Kidney (tissue), 14 donors: ENCODE results near the gene HDLBP. TPM values are rescaled to one million over a fixed set of nuclear protein-coding genes. Genes with fewer than 3 reads are reported as not detected.

Source experiments
- DNase-seq, 5 donors: peaks; one replicate each; pipeline ENCODE4 v3.0.0-alpha.2; 2013 to 2020
- FAIRE-seq: peaks from 2 replicates; lab custom pipeline; 2012; peaks lifted over from hg19 to GRCh38; lab: Jason Lieb, UNC
- H3K27ac ChIP-seq, 2 donors: one replicate each; pipeline ENCODE4 v1.7.0; 2013; ENCODE audit warnings: low read depth in 2 of 2, low read length in 2 of 2, inconsistent platforms in 1 of 2
- H3K27me3 ChIP-seq: one replicate; pipeline ENCODE4 v1.7.1; 2013; ENCODE audit warnings: low read length, inconsistent platforms; ENCODE audit not compliant: control insufficient read depth, insufficient read depth
- H3K36me3 ChIP-seq, 3 donors: one replicate each; pipeline versions ENCODE4 v1.7.0 to v1.7.1; 2013; ENCODE audit warnings: low read length in 3 of 3, control low read depth in 1 of 3, inconsistent platforms in 1 of 3; ENCODE audit not compliant: insufficient read depth in 3 of 3, control insufficient read depth in 2 of 3
- H3K4me1 ChIP-seq, 3 donors: one replicate each; pipeline versions ENCODE4 v1.7.0 to v1.7.1; 2013; ENCODE audit warnings: low read length in 3 of 3, inconsistent platforms in 1 of 3, low read depth in 1 of 3; ENCODE audit not compliant: control insufficient read depth in 2 of 3, insufficient read depth in 2 of 3
- H3K4me3 ChIP-seq, 3 donors: one replicate each; pipeline versions ENCODE4 v1.7.0 to v1.8.1; 2013; ENCODE audit warnings: low read length in 3 of 3, control low read depth in 1 of 3, inconsistent platforms in 1 of 3
- H3K9ac ChIP-seq, 3 donors: one replicate each; pipeline versions ENCODE4 v1.7.0 to v1.7.1; 2013; ENCODE audit warnings: low read length in 3 of 3, control low read depth in 1 of 3, inconsistent platforms in 1 of 3
- H3K9me3 ChIP-seq, 3 donors: one replicate each; pipeline versions ENCODE4 v1.7.0 to v1.7.1; 2013; ENCODE audit warnings: low read length in 3 of 3, control low read depth in 1 of 3, inconsistent platforms in 1 of 3; ENCODE audit not compliant: control insufficient read depth in 2 of 3, insufficient read depth in 1 of 3
- CTCF ChIP-seq: IDR thresholded peaks from 3 replicates; pipeline ENCODE4 v1.5.1; 2012; ENCODE audit warnings: mild to moderate bottlenecking, moderate library complexity, borderline replicate concordance; ENCODE audit not compliant: insufficient read depth; ENCODE audit errors: extremely low read depth
- intact Hi-C: fragments of 100-400 bp; cut with DNase I; formaldehyde crosslinking; loops from one replicate; pipeline ENCODE4 v1.11.1; 2022
- polyA plus RNA-seq: library from polyadenylated mRNA; stranded (reverse); fragments of 350-450 nt; fragmentation: Illumina TruSeq; extraction: RNeasy Lipid Tissue Mini Kit (QIAGEN cat#74804); gene quantifications from one replicate; pipeline ENCODE4 v1.2.3, GENCODE V29; 2014; ENCODE audit warnings: low read depth, low replicate concordance; ENCODE audit not compliant: insufficient read depth
- total RNA-seq: library from RNA; stranded (reverse); fragmentation: NEBNext Ultra II Directional; extraction: Animal tissue kit (Norgen Biotek cat#: 25700); gene quantifications from one replicate; pipeline ENCODE4 v1.2.1, GENCODE V29; 2021
- donor health status: control.
- donor health status: control.
- donor health status: control.
- donor health status: control.
- donor health status: control.
- donor health status: DM: yes; HTN: yes; CAD: no.
- donor health status: Normal renal cell carcinoma (clear cell type).

Gene HDLBP
- total and polyA plus RNA-seq, 2 donors from 2014 or later, result 256 to 356 TPM

DNA sequence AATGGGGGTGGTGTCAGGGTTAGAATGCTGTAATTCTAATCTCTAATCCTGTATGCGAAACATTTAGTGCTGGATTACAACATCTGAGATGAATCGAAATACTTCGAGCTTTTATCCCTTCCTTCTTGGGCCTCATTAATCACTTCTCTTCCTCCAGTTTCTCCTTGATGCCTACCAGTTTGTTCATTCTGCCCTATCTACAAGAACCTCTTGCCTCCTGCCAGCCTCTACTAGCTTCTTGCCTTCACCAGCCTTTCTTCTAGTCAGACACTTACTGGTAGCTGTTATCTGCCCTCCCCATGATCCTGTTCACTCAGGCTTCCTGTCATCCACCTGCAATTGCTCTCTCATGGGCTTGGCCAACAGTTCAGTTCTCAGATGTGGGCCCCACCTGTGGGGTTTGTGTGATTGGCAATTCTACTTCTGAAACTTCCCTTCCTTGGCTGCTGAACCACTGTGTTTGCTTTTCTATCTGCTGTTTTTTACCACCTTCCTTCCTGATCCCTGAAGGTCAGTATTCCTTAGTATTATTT is 25.2 kb upstream of the HDLBP start:
- Histone ChIP-seq H3K4me3 (no peak overlapping the region), H3K9me3 (no peaks in the 10 kb centered on the region), H3K36me3 (peaks cover 9 to 71% (median 34%) of the 10 kb centered on the region in 3 donors), H3K4me1 (no peaks in the 10 kb centered on the region), H3K27ac (no peak overlapping the region), H3K9ac (no peak overlapping the region), H3K27me3 (no peaks in the 10 kb centered on the region)
- TF ChIP-seq CTCF, result no peak
- DNase-seq (no peak), FAIRE-seq (no peak)
- intact Hi-C loops, result no loop called here

- no peak for TF ChIP-seq CTCF
- DNase-seq (no peak), FAIRE-seq (no peak)
- no peak overlapping the region for H3K27ac ChIP-seq
- H3K9me3 ChIP-seq, result no peaks in the 10 kb centered on the region
- peaks cover 8 to 65% (median 32%) of the 10 kb centered on the region in 3 donors for H3K36me3 ChIP-seq
- no peak overlapping the region for H3K9ac ChIP-seq
- H3K4me1 ChIP-seq, result no peaks in the 10 kb centered on the region
- no peak overlapping the region for H3K4me3 ChIP-seq
- no peaks in the 10 kb centered on the region for H3K27me3 ChIP-seq
- intact Hi-C loops, result no loop called here
Measured at GRCh38 chr2:241339839-241340630, 24.6 kb upstream of the HDLBP start.

DNA sequence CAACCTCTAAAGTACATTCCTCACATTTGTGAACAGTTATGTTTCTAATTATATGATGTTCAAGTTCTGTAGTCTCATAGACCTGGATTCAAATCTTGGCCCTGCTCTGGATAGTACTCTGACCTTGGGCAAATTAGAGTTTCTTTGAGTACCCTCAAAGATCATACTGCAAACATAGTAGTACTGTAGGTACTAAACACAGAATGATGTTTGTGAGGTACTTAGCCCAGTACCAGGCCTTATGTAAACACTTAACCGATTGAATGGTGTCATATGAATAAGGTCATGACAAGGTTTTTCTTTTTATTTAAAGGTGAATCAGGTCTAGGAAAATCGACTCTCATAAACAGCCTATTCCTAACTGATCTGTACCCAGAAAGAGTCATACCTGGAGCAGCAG is 19.3 kb upstream of the HDLBP start:
- Histone ChIP-seq H3K9ac (no peak overlapping the region), H3K27ac (no peak overlapping the region), H3K36me3 (peaks cover 7 to 27% (median 13%) of the 10 kb centered on the region in 3 donors), H3K9me3 (no peaks in the 10 kb centered on the region), H3K4me3 (no peak overlapping the region), H3K27me3 (no peaks in the 10 kb centered on the region), H3K4me1 (no peaks in the 10 kb centered on the region)
- FAIRE-seq (no peak), DNase-seq (no peak)
- intact Hi-C loops, result no loop called here
- TF ChIP-seq CTCF, result no peak
